NB4 (cell line): ENCODE data around the gene ANKRD13C.

Experiments used
- MYC ChIP-seq: IDR thresholded peaks from 2 replicates; pipeline ENCODE4 v1.6.1; 2011; ENCODE audit warnings: low read depth, low read length
- POLR2A ChIP-seq: IDR thresholded peaks from 2 replicates; pipeline ENCODE4 v1.6.1; 2011; ENCODE audit warnings: mild to moderate bottlenecking; ENCODE audit not compliant: insufficient read length; ENCODE audit errors: extremely low read depth
- TF ChIP-seq, protein P1 (sequence below): IDR thresholded peaks from one replicate; pipeline ENCODE4 v1.5.1; 2012; ENCODE audit warnings: low read depth, low read length

DNA sequence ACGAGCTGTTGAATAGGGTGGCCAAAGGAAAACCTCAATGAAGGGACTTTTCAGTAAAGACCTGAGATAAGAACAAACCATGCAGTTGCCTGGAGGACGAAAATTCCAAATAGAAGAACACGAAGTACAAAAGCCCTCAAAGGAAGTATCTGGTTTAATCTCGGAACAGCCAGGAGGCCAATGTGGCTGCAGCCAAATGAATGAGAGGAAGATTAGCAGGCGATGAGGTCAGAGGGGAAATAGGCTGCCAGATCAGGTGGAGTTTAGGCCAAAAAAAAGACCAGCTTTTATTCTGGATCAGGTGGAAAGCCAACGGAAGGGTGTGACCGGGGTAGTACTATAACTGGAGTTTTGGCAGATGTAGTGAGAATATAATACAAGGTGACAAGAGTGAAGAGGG is 89.7 kb downstream of the ANKRD13C start:
- TF ChIP-seq POLR2A (no peak), MYC (no peak)
- TF ChIP-seq, protein P1, sequence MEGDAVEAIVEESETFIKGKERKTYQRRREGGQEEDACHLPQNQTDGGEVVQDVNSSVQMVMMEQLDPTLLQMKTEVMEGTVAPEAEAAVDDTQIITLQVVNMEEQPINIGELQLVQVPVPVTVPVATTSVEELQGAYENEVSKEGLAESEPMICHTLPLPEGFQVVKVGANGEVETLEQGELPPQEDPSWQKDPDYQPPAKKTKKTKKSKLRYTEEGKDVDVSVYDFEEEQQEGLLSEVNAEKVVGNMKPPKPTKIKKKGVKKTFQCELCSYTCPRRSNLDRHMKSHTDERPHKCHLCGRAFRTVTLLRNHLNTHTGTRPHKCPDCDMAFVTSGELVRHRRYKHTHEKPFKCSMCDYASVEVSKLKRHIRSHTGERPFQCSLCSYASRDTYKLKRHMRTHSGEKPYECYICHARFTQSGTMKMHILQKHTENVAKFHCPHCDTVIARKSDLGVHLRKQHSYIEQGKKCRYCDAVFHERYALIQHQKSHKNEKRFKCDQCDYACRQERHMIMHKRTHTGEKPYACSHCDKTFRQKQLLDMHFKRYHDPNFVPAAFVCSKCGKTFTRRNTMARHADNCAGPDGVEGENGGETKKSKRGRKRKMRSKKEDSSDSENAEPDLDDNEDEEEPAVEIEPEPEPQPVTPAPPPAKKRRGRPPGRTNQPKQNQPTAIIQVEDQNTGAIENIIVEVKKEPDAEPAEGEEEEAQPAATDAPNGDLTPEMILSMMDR = no peak
